GM18868 (cell line): ENCODE data around the gene TTLL8.

Source experiments
- ATAC-seq: cut with Tn5 transposase; IDR thresholded peaks from one replicate; pipeline ENCODE4 v1.9.1; 2021; ENCODE audit warnings: mild to moderate bottlenecking, moderate library complexity; ENCODE audit not compliant: unreplicated experiment

The TTLL8 gene

DNA sequence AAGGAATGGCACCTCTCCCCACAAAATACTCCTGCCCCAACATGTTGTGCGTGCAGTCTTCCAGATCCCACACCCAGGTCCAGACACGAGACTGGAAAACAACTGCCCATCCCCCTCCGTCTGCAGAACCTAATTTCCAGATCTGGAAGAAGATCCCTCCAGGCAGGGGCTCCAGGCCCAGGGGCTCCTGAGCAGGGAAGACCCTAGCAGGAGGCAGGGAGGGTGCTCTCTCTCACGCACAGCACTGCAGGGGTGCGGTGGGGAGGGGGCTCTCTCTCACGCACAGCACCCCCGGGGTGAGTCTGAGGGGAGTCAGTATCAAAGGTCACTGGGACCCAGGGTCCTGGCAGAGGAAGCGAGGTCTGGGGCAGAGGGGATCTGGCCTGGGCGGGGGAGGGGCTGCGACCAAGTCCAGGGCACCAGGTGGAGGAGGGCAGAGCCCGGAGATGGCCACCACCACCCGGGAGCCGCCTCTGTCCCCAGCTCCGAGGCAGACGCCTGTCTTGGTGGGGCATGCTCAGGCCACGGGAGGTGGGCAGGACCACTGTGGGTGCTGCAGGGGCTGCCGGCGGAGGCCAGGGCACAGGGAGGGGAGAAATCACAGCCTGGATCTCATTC lies 25.5 kb upstream of the TTLL8 start:
- no peak for ATAC-seq

DNA sequence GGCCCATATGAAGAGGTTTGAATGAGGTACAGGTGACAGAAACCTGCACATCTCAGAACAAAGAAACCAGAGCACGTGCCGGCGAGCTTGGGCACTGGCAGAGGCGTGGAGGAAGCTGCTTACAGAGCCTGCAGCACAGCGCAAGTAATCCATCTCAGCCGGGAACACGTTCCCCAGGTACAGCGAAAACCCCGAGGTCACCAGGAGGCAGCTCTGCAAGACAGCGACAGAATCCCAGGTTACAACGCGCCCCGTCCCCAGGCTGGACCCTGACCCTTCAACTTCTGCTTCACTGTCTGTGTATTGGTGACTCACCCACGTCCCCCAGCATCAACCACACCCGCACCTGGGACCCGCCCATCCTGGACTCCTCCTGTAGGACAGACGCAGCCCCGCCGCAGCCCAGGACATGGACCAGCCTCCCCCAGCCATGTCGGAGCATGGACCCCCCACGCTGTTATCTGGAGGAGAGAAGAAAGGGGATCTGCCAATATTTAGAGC lies 24.9 kb upstream of the TTLL8 start:
- no peak for ATAC-seq

DNA sequence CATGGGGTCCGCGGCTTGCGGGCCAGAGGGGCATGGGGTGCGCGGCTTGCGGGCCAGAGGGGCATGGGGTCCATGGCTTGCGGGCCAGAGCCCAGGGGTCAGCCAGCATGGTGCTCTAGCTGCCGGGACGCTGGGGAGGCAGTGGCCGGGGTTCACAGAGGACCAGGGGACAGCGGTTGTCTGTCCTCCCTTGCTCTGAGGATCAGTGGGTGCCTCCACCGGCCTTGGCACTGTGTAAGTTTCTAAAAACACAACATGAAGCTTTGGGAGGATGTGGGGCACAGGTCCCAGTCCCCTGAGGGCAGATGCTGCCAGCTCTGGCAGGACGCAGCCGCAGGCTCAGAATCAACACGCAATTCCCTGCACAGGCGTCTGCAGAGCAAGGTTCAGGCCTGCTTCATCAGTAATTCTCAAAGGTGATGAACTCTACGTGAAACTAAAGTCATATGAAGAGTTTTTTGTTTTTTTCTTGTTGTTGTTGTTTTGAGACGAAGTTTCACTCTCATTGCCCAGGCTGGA lies 24.2 kb upstream of the TTLL8 start:
- ATAC-seq: no peak

DNA sequence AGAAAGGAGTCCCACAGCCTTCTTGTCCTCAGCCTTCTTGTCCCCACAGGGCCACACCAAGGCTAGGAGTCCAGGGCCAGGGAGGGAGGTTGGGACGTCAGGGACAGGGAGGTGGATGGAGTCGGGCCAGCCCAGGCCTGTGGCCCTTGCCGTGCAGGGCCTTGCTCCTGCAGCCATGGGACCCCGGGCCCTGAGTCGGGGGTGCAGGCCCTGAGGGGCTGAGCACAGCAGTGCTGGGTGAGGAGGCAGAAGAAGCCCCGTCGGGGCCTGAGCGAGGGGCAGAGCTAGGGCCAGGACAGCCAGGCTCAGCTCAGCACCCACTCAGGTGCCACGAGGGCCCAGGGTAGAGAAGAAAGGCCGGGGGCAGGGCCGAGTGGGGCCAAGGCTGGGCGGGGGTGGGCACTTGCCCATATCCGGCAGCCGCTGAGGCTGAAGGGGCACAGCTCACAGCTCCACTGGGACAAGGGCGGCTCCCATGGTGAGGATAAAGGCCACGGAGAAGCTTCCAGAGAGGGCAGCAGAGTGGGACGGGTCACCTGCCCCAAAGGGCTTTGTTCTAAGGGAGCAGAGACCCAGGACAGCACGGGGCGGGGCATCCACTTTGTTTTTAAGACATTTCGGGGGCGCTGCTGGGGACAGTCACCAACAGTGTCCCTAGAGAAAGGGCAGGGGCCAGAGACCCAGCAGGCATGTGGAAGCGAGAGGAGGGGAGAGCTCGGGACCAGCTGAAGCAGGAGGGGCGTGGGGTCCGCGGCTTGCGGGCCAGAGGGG lies 23.5 kb upstream of the TTLL8 start:
- ATAC-seq: no peak

DNA sequence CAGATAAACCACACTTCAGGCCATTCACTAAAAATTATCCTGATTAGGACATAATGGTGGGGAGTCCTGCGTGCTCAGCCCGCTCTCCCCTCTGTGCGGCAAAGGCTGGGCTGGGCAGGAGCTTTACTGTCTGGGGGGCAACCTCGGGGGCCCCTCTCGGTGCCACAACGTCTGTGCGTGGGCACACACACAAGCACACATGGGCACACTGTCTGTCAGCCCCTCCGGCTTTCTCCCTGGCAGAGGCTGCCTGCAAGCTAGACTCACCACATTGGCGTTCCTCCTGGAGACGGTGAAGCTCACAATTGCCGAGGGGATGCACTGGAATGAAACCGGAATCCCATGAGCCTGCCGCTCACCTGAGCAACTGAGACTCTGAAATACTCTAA lies 22.0 kb upstream of the TTLL8 start:
- ATAC-seq: no peak

DNA sequence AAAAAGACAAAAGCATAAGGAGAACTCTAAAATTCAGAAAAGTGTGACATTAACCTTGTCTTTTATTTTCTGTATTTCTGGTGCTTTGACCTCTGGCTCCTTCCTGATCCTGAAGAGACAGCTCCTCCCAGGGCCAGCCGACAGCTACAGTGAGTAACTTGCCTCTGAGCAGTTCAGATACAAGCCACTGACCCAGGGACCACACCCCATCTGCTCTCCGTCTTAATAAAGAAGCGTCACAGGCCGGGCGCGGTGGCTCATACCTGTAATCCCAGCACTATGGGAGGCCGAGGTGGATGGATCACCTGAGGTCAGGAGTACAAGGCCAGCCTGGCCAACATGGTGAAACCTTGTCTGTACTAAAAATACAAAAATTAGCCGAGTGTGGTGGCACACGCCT lies 20.7 kb upstream of the TTLL8 start:
- no peak for ATAC-seq

DNA sequence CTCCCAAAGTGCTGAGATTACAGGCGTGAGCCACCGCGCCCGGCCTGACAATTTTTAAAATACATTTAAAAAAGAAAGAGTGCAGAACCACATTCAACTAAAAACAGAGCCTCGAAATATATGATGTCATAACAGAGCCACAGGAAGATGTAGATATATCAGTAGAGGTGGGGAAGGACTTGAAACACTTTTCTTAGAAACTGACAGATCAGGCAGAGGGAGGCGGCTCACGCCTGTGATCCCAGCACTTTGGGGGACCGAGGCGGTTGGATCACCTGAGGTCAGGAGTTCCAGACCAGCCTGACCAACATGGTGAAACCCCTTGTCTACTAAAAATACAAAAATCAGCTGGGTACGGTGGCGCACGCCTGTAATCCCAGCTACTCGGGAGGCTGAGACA lies 20.1 kb upstream of the TTLL8 start:
- no peak for ATAC-seq

DNA sequence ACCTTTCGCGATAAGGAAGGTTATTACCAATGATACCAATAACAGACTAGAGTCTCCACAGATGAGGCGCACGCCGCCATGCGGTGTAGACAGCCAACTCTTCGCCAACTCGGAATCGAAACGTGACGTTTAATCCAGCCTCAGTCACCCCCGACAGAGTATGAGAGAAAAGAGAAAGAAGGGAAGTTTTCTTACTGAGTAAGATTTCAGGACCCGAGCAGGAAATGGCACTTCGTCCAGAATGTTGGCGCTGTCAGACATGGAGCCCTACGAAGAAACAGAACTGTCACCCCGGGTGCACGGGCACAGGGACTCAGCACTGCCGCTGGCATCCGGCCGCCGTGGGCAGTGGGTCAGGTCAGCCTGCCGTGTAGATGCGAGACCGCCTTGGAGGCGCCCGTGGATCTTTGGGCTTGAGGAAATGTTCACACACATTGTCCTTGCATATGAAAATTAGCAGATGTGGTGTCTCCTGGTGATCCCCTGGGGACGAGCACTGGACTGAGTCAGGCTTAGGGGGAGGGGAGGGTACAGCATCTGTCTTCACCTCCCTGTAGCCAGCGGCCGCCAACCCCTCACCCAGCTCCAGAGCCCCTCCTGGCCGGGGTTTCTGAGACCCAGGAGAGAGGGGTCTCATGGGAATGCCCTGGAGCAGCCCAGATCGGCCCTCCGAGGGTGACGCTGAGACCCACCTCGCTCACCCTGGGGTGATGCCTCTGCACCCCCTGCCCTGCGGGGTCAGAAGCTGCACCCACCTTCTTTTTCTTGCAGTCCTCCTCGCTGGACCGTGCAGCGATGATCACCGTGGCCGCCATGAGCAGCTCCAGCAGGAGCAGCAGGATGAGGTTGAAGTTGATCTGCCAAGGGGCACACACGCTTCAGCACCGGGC lies 18.8 kb upstream of the TTLL8 start:
- no peak for ATAC-seq

DNA sequence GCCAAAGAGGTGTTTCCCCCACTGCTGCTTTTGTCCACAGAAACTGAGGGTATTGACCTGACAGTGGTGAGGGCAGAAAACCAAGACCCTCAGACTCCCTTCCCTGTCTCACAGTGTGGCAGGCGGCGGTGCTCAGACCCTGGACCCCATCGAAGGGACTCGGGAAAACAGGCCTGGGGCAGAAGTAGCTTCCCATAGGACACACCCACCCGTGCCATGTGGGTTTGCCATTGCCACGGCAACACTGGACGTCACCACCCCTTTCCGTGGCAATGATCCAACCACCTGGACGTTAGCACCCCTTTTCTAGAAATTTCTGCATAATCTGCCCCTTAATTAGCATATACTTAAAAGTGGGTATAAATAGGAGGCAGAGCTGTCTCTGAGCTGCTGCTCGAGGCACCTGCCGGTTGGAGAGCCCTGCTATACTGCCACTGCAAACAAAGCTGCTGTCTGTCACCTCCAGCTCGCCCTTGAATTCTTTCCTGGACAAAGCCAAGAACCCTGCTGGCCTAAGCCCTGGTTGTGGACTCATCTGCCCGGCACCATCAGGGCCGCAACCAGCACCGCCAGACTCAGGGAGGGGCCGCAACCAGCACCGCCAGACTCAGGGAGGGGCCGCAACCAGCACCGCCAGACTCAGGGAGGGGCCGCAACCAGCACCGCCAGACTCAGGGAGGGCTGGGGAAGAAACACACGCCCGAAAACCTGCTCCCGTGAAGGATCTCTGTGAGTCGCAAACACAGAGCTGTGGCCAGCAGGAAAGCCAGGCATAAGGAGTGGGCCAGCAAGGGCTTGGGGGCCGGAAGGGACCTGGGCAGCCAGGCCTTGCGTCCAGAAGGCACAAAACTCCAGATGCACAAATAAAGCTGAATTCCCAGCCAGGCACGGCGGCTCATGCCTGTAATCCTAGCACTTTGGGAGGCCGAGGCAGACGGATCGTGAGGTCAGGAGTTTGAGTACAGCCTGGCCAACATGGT lies 16.7 kb upstream of the TTLL8 start:
- ATAC-seq: no peak

DNA sequence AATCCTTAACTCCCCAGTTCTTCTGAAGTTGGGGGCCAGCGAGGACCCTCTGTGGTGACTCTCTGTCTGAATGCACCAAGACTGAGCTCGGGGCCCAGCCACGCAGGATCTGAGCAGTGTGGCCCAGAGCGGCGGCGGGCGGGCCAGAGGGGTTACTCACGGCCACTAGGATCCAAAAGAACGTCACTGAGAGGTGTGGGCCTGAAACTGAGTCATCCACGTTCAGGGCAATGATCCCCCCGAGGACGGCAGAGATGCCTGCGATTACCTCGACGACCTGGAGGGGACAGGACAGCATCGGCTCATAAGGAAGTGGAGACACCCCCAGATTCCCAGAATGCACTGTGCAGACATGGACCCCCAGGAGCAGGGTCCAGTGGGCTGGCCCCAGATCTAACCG lies 16.0 kb upstream of the TTLL8 start:
- no peak for ATAC-seq

DNA sequence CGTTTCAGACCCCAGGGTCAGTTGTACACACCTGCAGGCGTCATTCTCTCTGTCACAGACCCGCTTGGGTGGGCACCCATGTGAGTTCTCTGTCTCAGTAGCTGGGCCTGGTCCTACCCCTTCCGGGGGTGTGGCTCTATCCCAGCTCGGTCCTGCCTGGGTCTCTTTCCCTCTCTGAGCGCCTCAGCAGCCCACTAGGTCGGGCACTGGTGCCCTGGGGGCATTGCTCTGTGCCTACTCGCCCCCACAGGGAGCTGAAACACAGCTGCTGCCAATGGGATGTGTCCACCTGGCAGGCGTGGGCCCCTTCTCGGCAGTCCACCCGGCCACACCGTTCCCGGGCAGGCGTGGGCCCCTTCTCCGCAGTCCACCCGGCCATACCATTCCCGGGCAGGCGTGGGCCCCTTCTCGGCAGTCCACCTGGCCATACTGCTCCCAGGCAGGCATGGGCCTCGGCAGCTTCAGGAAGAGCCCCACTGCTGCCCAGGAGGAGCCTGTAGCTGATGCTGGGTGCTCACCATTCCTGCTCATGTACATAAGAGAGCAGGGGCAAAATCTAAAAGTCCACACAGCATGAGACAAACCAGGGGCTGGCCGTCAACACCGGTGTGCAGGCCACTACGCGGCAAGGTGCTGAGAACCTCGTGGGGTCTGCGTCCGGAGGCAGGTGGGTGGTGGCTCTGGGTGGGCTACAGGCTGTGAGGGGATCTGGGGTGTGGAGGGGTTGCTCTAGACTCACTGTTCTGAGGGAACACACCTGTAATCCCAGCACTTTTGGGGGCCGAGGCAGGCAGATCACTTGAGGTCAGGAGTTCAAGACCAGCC lies 14.8 kb upstream of the TTLL8 start:
- ATAC-seq: no peak

DNA sequence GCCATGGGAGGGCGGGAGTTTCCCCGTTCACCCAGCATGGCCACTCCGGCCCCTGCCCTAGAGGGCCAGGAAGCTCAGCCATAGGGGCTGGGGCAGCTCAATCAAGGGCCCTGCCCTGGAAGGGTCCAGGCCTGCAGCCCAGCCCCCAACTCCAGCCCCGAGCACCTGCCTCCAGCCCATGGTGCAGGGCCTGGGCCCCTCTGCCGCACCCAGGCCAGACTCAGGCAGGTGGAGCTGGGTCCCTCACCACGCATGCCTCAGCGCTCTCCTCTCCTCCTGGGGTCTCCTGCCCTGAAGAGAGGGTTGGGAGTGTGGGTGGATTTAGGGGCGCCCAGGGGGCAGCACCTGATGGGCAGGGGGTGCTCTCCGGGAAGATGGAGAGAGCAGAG lies 14.1 kb upstream of the TTLL8 start:
- no peak for ATAC-seq

DNA sequence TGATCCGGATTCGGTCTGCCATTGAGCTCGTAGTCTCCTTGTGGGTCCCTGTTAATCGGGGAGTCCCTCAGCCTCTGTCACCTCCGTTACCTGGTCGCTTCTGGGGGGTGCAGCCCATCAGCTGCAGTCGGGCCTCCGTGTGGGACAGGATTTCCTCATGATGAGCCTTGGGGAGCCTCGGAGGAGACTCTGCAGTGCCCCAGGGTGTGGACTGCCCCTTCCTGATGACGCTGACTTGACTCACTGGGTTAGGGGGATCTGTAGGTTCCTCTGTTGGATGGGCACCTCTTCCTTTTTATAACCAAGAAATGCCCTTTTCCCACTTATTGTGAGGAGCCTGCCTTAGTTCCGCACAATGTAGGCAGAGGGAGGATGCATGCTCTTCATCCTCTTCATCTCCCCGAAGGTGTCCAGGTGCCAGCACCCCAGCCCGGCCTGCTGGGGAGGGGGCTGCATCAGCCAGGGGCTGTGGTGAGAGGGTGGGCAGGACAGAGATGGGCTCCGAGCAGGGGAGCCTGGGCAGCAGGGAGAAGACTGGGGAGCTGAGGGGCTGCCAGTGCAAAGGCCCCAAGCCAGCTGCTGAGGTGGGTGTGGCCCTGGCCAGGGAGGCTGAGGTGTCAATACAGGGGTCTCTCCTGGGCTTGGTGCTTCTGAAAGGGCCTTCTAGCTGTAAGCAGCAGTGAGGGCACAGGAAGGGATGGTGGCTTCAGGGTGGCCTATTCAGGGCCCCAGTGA lies 13.5 kb upstream of the TTLL8 start:
- ATAC-seq: no peak

DNA sequence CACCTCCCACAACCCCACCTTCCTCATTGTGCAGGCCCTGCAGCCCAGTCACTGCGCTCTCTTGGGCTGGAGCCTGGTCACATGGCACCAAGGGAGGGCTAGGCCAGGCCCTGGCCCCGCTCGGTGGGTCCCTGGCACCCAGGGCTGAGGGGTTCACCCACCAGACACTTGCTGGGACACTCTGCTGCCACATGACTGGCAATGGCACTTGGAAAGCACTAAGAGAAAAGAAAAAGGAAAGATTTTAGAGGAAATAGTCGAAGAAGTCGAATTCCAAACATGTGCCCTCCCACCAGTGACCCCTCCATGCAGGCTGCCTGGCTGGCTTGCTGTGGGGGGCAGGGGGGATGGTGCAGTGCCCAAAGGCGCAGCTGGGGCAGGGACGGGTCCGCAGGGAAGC lies 12.3 kb upstream of the TTLL8 start:
- ATAC-seq: no peak

DNA sequence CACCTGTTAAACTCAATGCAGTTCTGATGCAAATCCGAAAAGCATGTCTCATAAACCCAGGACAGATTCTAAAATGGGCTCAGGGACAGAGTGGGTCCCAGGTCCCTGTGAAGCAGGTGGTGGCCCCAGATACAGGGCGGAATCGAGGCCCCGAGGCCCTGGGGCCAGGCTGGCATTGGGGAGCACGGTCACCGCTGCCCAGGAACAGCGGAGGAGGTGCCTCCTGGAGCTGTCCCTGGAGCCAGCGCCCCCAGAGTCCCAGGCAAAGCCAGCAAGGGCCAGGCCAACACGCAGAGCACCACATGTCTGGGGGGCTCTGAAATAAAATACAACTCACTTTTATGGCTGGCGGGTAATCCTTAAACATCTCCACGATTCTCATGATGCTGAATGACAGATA lies 10.0 kb upstream of the TTLL8 start:
- ATAC-seq: no peak

DNA sequence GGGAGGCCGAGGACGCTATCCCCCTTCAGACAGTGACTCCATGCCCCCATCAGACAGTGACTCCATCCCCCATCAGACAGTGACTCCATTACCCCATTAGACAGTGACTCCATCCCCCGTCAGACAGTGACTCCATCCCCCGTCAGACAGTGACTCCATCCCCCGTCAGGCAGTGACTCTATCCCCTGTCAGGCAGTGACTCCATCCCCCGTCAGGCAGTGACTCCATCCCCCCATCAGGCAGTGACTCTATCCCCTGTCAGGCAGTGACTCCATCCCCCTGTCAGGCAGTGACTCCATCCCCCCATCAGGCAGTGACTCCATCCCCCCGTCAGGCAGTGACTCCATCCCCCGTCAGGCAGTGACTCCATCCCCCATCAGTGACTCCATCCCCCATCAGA lies 9.1 kb upstream of the TTLL8 start:
- ATAC-seq: no peak

DNA sequence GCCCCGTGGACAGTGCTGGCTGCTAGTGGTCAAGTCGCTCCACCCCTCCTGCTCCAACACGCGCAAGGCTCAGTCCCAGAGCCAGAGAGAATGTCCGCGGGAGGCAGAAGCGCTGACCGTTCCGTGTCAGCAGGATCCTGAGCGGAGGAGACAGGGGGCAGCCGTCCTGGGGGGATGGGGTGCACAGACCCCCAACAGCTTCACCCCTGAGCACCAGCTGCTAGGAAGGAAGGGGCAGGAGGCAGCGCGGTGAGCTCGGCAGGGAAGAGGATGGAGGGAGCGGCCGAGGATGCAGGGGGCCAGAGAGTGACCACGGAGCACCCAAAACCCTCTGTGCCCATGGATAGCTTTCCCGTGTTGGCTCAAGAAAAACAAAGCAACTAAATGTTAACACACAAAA lies 6.4 kb upstream of the TTLL8 start:
- no peak for ATAC-seq

DNA sequence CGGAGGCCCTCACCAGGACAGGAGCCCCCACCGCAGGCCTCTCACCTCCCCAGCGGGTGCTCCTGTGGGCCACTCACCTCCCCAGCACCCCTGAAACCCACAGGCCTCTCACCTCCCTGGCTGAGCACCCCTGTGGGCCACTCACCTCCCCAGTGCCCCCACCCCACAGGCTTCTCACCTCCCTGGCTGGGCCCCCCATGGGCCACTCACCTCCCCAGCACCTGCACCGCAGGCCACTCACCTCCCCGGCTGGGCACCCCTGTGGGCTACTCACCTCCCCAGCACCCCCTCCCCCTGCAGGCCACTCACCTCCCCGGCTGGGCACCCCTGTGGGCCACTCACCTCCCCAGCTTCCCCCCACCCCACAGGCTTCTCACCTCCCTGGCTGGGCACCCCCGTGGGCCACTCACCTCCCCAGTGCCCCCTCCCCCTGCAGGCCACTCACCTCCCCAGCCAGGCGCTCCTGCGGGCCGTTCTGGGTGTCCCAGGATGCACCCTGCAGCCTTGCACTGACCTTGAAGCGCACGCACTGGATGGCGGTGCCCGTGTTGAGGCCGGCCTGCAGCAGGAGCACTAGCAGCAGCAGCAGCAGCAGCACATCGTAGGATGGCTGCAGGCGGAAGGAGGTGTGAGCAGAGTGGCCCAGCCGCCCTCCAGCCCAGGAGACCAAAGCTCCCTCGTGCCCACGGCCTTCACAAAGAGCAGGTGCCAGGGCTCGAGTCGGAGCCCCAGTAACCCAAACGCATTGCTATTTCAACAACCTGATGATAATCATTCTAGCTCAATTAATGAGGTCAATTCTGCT lies 5.7 kb upstream of the TTLL8 start:
- no peak for ATAC-seq
